ENCODE results near the gene TLCD5.
A peak's percentile ranks its signal among the peaks of the same experiment; 100 is the strongest.

Gene TLCD5

GRCh38 chr11:120324932-120325810 lies at the start of gene TLCD5:
Gene TLCD5, plus strand, starts transcription at chr11:120325299. Its CDS starts 2,143 bp downstream, at chr11:120327442.
- DNase-seq = peak; percentile 96

- no peak for DNase-seq
These were observed 45.6 kb upstream of the TLCD5 start for GRCh38 chr11:120279502-120279901.

DNA sequence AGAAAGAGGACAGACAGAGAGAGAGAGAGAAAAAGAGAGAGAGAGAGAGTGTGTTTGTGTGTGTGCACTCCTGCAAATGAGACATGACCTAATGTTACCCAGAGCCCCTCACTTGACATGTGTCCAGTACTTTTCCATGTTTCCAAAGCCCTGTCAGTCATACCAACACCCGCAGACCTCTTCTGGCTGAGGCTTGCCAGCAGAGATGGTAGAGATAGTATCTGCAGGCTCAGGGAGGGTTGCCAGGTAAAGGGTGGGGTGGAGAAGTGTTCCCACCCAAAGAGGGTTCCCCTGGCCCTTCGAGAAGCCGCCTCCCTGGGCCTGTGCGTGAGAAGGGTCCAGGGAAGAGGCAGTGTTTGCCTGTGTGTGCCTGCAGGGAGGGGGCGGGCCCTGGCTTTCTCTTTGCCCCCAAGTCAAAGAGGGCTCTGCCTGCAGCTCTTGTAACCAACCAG lies 44.5 kb upstream of the TLCD5 start:
- no peak for DNase-seq

DNA sequence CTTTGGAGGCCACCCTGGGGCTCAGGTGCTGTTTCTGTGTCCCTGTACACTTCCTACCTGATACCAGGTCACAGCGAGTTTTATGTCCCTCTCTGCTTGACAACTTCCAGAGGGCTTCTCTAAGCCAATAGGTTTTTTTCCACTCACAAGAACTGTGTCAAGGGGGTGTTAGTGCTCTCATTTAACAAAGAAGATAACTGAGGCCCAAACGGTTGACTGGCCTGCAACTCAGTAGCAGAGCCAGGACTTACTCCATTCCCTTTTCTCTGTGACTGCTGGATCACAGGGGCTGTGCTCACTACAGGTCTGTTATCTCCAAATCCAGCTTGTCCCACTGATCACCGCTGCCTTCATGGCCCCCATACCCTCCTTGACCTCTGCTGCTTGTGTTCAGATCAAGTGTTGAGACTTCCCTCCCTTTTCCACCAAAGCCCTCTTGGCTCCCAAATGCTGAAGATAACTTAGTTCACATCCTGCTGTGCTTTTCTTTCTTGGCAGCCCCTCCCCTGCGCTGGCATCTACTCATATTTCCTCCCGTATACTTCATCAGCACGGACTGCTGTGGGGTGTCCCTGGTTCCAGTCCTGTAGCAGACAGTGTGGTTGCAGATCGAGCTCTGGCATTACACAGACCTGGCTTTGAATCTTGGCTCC lies 43.8 kb upstream of the TLCD5 start:
- DNase-seq = no peak

DNA sequence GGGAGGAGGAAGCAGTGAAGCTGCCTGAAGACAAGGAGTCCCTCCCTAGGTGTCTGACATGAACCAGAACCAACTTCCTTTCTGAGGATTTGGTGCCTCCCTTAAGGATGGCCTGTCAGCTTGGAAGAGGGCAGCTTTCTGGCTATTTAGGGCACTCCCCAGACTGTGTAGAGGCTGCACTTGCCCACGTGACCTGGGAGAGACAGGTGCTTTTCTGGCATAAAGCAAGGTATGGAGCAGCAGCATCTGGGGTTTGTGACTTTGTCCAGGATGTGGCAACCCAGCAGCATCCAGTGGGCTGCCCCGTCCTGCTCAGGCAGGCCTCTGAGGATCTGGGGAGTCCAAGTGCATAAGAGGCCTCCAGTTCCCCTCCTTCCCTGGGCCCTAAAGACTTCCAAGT lies 42.0 kb upstream of the TLCD5 start:
- DNase-seq = peak; percentile 37

DNA sequence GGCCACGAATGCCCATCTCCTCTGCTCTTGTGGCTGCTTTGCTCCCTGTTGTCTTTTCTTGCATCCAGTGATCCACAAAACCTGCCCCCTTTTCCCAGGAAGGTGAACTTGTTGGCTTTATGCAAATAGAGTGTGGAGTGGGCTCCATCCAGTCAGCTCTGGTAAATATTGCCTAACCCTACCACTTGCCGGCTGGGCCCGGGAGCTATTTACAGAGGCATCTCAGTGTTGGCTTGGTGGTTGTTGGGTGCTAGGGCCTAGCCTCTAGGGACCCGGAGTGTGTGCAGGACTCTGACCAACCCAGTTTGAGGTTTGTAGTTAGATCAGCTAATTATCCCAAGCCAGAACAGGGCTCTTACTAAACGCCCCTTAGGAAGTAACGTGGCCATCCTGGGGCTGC lies 40.8 kb upstream of the TLCD5 start:
- DNase-seq = peak; percentile 97

DNA sequence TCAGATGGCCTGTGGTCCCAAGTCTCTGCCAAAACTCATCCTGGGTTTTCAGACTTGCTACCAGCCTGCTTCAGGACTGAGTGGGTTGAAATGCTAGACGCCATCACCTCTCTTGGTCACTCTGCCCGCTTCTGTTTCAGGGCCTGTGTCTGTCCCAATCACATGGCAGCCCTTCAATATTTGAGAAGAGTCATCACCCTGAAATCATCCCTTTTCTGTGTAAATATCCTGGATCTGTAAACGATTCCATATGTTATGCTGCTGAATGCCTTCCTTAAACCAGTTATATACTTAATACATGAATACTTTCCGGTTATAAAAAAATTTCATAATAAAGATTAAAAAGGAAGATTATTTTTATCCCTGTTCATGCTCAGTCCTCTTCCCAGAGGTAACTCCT lies 39.8 kb upstream of the TLCD5 start:
- DNase-seq = no peak

- no peak for DNase-seq
These were observed 37.1 kb upstream of the TLCD5 start for GRCh38 chr11:120288021-120288420.

GRCh38 chr11:120289426-120289825 lies 35.7 kb upstream of the TLCD5 start:
- DNase-seq = no peak

DNA sequence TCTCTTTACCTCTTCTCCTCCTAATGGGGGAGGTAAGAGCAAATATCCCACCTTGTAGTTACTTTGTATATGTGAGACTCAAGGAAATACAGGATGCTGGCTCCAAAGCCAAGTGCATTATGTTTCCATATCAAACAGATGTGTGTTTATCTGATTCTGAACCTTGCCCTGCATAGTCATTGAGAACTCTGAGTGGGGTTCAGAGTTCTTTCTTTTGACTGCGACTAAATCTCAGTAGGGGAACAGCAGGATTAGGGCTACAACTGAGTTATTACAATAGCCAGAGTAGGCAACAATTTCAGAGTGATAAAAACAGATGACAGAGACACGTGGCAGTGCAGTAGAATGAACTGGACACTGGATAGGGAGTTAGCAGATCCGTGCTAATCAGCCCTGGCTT lies 34.1 kb upstream of the TLCD5 start:
- no peak for DNase-seq

- DNase-seq = no peak
These were observed 31.9 kb upstream of the TLCD5 start for GRCh38 chr11:120293038-120293800.

- DNase-seq = no peak
These were observed 31.0 kb upstream of the TLCD5 start for GRCh38 chr11:120294096-120294495.

- DNase-seq = no peak
These were observed 30.0 kb upstream of the TLCD5 start for GRCh38 chr11:120295099-120295498.

GRCh38 chr11:120296554-120296953 lies 28.5 kb upstream of the TLCD5 start:
- no peak for DNase-seq

- DNase-seq = no peak
These were observed 26.6 kb upstream of the TLCD5 start for GRCh38 chr11:120298461-120298860.

- DNase-seq = peak; percentile 72
These were observed 22.9 kb upstream of the TLCD5 start for GRCh38 chr11:120302001-120302805.

GRCh38 chr11:120303004-120303637 lies 22.0 kb upstream of the TLCD5 start:
- DNase-seq = peak; percentile 89

- DNase-seq = no peak
These were observed 20.6 kb upstream of the TLCD5 start for GRCh38 chr11:120304526-120304925.

GRCh38 chr11:120305286-120305685 lies 19.8 kb upstream of the TLCD5 start:
- no peak for DNase-seq

DNA sequence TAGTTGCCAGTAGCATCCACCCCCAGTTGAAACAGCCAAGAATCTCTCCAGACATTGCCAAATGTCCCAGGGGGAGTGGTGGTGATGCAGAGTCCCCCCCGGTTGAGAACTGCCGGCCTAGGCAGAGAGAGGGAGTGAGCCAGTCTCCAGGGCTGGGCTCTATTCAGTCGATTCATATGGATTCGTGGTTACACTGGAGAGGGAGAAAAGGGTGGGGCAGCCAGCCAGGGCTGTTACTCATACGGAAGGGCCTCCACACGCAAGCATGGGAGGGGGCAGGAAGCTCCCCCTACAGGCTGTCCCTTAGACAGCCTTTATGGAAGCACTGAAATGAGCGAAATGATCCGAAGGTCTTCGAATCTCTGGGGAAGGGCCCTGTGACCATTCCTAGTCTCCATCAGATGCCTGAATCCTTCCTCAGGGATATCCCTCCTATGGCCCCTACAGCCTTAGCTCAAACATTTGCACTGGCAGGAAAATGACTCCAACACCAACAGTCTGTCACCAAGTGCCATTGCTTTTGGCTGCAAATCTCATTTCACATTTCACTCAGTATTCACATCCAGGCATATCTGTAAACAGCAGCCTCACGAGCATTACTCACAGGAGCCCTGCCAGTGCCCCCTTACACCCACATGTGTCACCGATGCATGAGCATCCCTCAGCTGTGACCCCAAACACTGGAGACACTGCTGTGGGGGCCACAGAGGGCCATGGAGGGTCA lies 18.4 kb upstream of the TLCD5 start:
- DNase-seq = peak; percentile 35

DNA sequence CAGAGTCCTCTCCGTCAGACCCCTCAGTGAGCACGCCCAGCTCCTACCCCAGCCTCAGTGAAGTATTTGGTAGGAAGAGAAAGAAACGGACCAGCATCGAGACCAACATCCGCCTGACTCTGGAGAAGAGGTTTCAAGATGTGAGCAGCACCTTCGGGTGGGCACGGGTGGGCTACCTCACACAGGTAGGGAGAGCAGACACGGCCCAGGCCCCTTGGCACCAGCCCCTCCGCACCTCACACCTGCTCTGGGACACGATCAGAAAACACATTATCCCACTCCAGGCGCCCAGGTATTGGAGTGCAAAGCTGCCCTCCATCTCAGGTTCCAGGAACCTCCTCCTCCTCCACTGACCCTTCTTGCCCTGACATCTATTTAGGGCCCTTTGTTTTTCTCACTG lies 17.6 kb upstream of the TLCD5 start:
- DNase-seq = no peak
